BLaER1 treated with 17β-estradiol and CSF1 and Interleukin-3, amounts not matched to agents 10 nM and 100 nM (cell line): ENCODE results near the gene NKTR.

Source experiments
- H3K27ac ChIP-seq, 11 experiments: shearing (Covaris generic); formaldehyde crosslinking; 2 replicates each; pipeline ENCODE4 v1.8.1; 2022
- H3K27me3 ChIP-seq, 11 experiments: shearing (Covaris generic); formaldehyde crosslinking; 2 replicates each; pipeline ENCODE4 v1.8.1; 2022
- H3K36me3 ChIP-seq, 11 experiments: shearing (Covaris generic); formaldehyde crosslinking; 2 replicates each; pipeline ENCODE4 v1.8.1; 2022
- H3K4me1 ChIP-seq, 10 experiments: shearing (Covaris generic); formaldehyde crosslinking; 2 replicates each; pipeline ENCODE4 v1.8.1; 2022
- H3K4me2 ChIP-seq, 11 experiments: shearing (Covaris generic); formaldehyde crosslinking; 2 replicates each; pipeline ENCODE4 v1.8.1; 2022
- H3K4me3 ChIP-seq, 10 experiments: shearing (Covaris generic); formaldehyde crosslinking; 2 replicates each; pipeline ENCODE4 v1.8.1; 2022
- H3K9ac ChIP-seq, 11 experiments: shearing (Covaris generic); formaldehyde crosslinking; 2 replicates each; pipeline ENCODE4 v1.8.1; 2022
- H3K9me3 ChIP-seq, 11 experiments: shearing (Covaris generic); formaldehyde crosslinking; replicated peaks in 1 of 11; 2 replicates each; pipeline ENCODE4 v1.8.1; 2022
- H4K20me1 ChIP-seq, 11 experiments: shearing (Covaris generic); formaldehyde crosslinking; 2 replicates each; pipeline ENCODE4 v1.8.1; 2022
- Cebpa-rat ChIP-seq, 11 experiments: shearing (Covaris generic); IDR thresholded peaks; 2 replicates each; pipeline ENCODE4 v1.8.1; 2022

The NKTR gene

DNA sequence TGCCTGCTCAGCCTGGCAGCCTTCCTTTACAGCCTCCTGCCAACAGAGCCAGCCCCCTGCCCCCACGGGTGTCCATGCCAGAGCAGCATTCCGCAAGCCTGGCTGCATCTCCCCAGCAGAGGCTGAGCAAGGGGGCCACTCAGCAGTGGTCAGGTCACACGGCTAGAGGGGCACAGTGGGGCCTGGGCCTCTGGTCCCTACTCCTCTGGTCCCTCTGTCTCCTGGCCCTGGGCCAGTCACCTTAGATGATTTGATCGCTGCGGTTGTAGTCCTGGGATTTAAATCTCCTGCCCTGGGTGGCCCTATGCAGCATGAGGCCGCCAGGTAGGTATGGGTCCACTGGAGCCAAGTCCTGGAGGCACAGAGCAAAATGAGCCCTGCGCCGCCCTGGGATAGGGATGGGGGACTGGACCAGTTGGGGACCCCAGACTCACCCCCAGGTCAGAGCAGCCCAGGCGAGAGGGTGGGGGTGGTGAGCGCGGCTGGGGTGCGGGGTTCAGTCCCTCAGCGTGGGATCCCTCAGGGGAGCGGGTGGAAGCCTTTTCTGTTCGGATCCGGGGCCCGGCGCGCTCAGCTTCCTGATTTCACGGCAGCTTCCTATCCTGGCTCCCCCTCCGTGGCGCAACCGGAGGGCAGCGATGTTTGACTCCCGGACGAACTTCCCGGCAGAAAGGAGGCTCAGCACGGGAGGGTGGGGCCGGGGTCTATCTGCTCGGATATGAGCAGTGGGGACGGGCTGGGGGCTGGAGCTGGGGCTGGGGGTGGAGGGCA, 53.3 kb downstream of the NKTR start, which contains the start of gene ZBTB47:
Gene ZBTB47 (plus strand): TSS at position 138 of the 771 bp plus-strand sequence. CDS start 4,659 bp downstream, outside the sequence.
- peak within 1 kb of the TSS; percentile 91 to 98 (median 94) for H3K9ac ChIP-seq
- peaks cover 67 to 80% (median 75%) of the 10 kb centered on the region in 10 experiments for H3K4me1 ChIP-seq
- H3K27ac ChIP-seq: peak within 1 kb of the TSS; percentile 88 to 96 (median 94)
- H3K27me3 ChIP-seq: no peaks in the 10 kb centered on the region
- no peak for TF ChIP-seq Cebpa-rat (IDR thresholded peaks at IDR 0.05)
- peak within 1 kb of the TSS; percentile 89 to 100 (median 99) for H3K4me2 ChIP-seq
- H4K20me1 ChIP-seq: peaks cover 0 to 59% (median 38%) of the 10 kb centered on the region in 11 experiments; a peak in 17 of 22 replicates
- H3K36me3 ChIP-seq: peaks cover 12 to 36% (median 24%) of the 10 kb centered on the region in 11 experiments; a peak in 20 of 22 replicates
- H3K9me3 ChIP-seq: no peaks in the 10 kb centered on the region
- peak within 1 kb of the TSS; percentile 78 to 99 (median 86) for H3K4me3 ChIP-seq

DNA sequence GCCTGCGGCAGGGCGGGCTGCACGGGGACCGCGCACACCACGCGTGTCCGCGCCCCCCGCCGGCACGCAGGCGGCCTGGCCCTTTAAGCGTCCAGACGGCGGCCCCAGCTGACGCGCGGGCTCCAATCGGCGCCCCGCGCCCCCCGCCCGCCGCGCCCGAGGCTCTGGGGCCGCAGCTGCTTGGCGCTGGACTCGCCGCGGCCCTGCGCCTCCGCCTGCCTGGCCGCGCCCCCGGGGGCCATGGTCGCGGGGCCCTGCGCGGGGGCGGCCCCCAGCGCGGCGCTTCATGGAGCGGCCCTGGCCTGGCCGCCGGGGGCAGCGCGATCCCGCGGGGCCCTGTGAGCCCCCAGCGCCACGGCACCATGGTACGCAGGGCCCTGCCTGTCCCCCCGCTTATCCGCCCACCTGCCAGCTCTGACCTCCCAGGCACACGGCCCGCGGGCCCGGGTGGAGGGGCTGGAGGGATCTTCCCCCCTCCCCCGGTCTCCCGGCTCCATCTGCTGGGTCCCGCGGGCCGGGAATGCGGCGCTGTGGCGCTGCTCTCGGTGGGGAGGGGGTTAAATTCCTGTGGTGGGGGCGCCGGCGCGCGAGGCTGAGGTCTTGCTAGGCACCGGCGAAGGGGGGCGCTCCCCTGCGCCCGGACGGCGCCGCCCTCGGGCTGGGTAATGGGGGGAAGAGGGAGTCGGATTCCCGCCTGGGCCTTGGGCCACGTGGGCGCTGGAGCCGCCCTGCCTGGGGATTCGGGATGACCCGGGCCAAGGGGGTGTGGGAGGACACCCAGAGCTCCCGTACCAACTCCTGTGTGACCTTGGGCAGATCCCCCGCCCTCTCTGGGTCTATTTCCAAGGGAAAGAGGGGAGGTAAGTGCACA, 54.1 kb downstream of the NKTR start:
- H3K4me1 ChIP-seq: peaks cover 75 to 87% (median 82%) of the 10 kb centered on the region in 10 experiments
- peak overlapping the region; percentile 89 to 100 (median 99) for H3K4me2 ChIP-seq
- H3K27ac ChIP-seq: peak overlapping the region; percentile 88 to 96 (median 94)
- H3K36me3 ChIP-seq: peaks cover 3 to 28% (median 16%) of the 10 kb centered on the region in 11 experiments; a peak in 17 of 22 replicates
- no peak for TF ChIP-seq Cebpa-rat (IDR thresholded peaks at IDR 0.05)
- H3K4me3 ChIP-seq: peak overlapping the region; percentile 78 to 99 (median 86)
- no peaks in the 10 kb centered on the region for H3K27me3 ChIP-seq
- peak overlapping the region; percentile 91 to 98 (median 94) for H3K9ac ChIP-seq
- no peaks in the 10 kb centered on the region for H3K9me3 ChIP-seq
- H4K20me1 ChIP-seq: peaks cover 0 to 51% (median 30%) of the 10 kb centered on the region in 11 experiments; a peak in 17 of 22 replicates

DNA sequence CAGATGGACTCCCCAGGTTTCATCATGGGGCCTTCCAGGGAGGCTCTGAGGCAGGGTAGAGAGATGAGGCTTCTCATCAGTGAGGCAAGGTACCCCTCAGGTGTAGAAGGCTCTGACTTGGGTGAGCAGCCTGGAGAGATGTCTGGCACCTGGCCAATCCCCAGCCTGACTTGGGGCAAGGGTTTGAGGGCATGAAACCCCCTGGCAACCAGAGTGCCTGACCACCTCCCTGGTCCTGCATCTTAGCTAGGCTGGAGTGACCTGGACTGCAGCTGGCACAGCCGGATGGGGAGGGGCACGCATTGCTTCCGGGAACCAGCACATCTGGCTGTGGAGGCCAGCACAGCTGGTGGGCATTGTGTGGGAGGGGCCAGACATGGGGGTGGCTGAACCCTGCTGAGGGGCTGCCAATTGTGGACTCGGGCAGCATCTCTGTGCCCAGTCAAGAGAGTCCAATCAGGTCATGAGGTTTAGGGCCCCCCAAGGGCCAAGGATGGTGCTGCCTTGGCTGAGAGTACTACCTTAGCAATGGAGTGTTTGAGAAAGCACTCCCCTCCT, 54.9 kb downstream of the NKTR start:
- Histone ChIP-seq H4K20me1 (peaks cover 0 to 42% (median 21%) of the 10 kb centered on the region in 11 experiments; a peak in 16 of 22 replicates), H3K36me3 (peaks cover 0 to 21% (median 8%) of the 10 kb centered on the region in 11 experiments; a peak in 14 of 22 replicates), H3K9me3 (no peaks in the 10 kb centered on the region), H3K4me1 (peaks cover 78 to 92% (median 90%) of the 10 kb centered on the region in 10 experiments), H3K27me3 (no peaks in the 10 kb centered on the region), H3K27ac (peak overlapping the region; percentile 88 to 96 (median 94); a peak in 21 of 22 replicates), H3K4me3 (peak overlapping the region; percentile 78 to 99 (median 86)), H3K4me2 (peak overlapping the region; percentile 89 to 100 (median 99)), H3K9ac (peak overlapping the region; percentile 91 to 98 (median 94))
- no peak for TF ChIP-seq Cebpa-rat (IDR thresholded peaks at IDR 0.05)

DNA sequence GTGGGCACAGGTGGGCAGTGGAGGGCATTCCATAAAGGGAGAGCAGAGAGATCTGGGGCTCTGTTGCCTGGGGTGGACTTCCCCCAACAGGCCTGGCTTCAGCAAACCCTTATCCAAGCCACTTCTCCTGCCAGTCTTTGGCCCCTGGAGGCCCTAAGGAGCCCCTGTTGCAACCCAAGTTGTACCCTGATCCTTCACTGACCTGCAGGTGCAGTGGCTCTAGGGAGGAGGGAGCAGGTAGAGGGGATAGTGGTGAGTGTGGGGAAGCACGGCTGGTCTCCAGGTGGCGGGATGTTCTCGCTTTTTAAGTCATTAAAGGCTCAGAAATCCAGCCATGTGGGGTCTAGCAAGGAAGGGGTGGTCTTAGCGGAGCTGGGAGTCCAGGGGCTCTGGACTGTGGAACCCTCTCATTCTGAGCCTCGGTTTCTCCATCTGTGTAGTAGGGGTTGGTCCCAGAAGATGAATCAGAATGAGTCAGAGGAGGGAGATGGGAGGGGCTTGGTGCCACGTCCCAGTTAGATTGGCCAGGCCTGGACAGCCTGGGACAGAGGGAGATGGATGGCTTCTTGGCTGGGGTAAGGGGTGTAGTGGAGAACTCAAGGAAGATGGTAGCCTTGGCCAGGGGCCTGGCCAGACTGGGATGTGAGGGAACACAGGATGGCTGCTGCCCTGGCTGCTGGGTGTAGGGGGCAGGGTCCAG, 55.6 kb downstream of the NKTR start:
- Histone ChIP-seq H3K27ac (peak overlapping the region in 9 of 11 experiments; percentile 89 to 96 (median 95); a peak in 14 of 22 replicates), H4K20me1 (peaks cover 0 to 35% (median 14%) of the 10 kb centered on the region in 11 experiments; a peak in 14 of 22 replicates), H3K36me3 (peaks cover 0 to 16% (median 5%) of the 10 kb centered on the region in 11 experiments; a peak in 15 of 22 replicates), H3K27me3 (no peaks in the 10 kb centered on the region), H3K4me1 (peaks cover 78 to 93% (median 91%) of the 10 kb centered on the region in 10 experiments), H3K4me2 (peak overlapping the region; percentile 89 to 100 (median 99)), H3K4me3 (peak overlapping the region in 6 of 10 experiments; percentile 78 to 99 (median 89); a peak in 9 of 20 replicates), H3K9me3 (no peaks in the 10 kb centered on the region), H3K9ac (peak overlapping the region in 10 of 11 experiments; percentile 91 to 98 (median 94); a peak in 12 of 22 replicates)
- TF ChIP-seq Cebpa-rat (IDR thresholded peaks at IDR 0.05): no peak

DNA sequence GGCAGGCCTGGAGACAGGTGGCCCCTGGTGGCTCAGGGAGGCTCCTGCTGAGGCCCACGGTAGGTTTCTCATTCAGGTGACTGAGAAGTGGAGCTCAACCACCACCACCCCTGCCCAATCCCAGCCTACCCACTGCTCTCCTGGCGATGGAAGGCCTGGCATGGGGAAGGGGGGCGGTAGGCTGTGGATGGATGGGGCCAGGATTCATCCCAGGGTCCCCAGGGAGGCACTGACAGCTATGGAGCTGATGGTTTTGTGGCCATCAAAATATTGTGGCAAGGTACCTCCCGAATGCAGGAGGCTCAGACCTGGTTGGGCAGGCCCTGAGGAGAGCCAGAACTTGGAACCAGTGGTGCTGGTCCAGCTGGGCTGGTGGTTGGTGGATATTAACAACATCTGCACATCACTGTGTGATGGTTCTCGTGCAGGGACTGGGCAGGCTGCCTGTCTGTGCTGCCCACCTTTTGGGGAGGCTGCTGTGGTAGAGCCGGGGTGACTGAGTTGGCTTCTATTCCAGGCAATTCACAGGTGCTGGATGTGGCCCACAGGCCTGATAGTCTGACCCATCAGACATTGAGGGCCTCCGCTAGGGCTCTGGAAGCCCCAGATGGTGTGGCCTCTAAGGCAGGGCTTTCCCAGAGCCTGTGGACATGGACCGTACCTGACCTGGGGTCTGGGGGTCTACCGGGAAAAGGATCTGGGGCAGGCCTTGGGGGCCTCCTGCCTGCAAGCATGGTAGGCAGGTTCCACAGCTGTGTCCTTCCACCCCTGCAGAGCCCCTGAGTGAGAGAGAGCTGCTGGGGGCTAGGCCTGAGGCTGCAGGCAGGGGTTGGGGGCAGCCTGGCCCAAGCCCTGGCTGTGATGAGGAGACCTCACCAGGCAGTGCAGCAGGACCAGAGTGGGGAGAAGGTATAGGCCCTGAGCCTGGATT, 56.5 kb downstream of the NKTR start:
- H3K36me3 ChIP-seq: peaks cover 0 to 21% (median 12%) of the 10 kb centered on the region in 11 experiments; a peak in 20 of 22 replicates
- H3K9ac ChIP-seq: peak overlapping the region in 9 of 11 experiments; percentile 4 to 82 (median 24); a peak in 7 of 22 replicates
- H3K27ac ChIP-seq: peak overlapping the region in 8 of 11 experiments; percentile 1 to 96 (median 88); a peak in 10 of 22 replicates
- no peaks in the 10 kb centered on the region for H3K9me3 ChIP-seq
- H3K4me3 ChIP-seq: no peak overlapping the region
- peak overlapping the region; percentile 8 to 100 (median 99); a peak in 21 of 22 replicates for H3K4me2 ChIP-seq
- H3K4me1 ChIP-seq: peaks cover 78 to 93% (median 91%) of the 10 kb centered on the region in 10 experiments
- H4K20me1 ChIP-seq: peaks cover 0 to 27% (median 9%) of the 10 kb centered on the region in 11 experiments; a peak in 14 of 22 replicates
- TF ChIP-seq Cebpa-rat (IDR thresholded peaks at IDR 0.05): no peak
- H3K27me3 ChIP-seq: no peaks in the 10 kb centered on the region

DNA sequence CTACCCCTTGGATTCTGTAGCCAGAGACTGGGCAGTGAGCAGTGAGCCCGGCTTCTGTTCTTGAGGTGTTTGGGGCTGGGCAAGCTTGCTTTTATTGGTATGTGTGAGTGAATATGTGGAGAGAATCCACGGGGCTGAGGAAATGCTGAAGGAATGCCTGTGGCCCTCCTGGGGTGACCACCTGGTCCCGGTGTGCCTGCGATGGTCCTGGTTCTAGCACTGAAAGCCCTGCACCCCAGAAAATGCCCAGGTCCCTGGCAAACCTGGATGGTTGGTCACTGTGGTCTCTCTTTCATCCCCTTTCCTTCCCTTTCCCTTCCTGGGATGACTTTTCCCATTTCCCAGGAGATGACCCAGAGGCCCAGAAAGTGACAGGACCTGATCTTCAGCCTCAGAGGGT, 57.2 kb downstream of the NKTR start:
- Histone ChIP-seq H3K4me2 (peak overlapping the region in 10 of 11 experiments; percentile 8 to 100 (median 96); a peak in 17 of 22 replicates), H3K27ac (peak overlapping the region in 7 of 11 experiments; percentile 1 to 95 (median 85); a peak in 10 of 22 replicates), H3K27me3 (no peaks in the 10 kb centered on the region), H4K20me1 (peaks cover 0 to 21% (median 5%) of the 10 kb centered on the region in 11 experiments; a peak in 7 of 22 replicates), H3K4me3 (no peak overlapping the region), H3K9ac (peak overlapping the region in 8 of 11 experiments; percentile 4 to 82 (median 23); a peak in 8 of 22 replicates), H3K9me3 (no peaks in the 10 kb centered on the region), H3K4me1 (peaks cover 78 to 93% (median 91%) of the 10 kb centered on the region in 10 experiments), H3K36me3 (peaks cover 0 to 26% (median 18%) of the 10 kb centered on the region in 11 experiments; a peak in 20 of 22 replicates)
- TF ChIP-seq Cebpa-rat (IDR thresholded peaks at IDR 0.05): no peak
